Stimulated activated CD8-positive, alpha-beta memory T cell treated with anti-CD3 and anti-CD28 coated beads, Interleukin-12 subunit alpha, Interleukin-12 subunit beta, amount 100 ng/mL, for 1 hour (primary cell): ENCODE measurements around the gene MYLK.

Experiments used
- DNase-seq: peaks from one replicate; pipeline ENCODE4 v3.0.0-alpha.2; 2020; ENCODE audit warnings: low read depth

The MYLK gene

GRCh38 chr3:123793425-123793824 is 90.7 kb downstream of the MYLK start:
- no peak for DNase-seq

GRCh38 chr3:123792473-123793201 is 91.5 kb downstream of the MYLK start:
- no peak for DNase-seq

GRCh38 chr3:123791898-123792297 is 92.2 kb downstream of the MYLK start:
- no peak for DNase-seq

GRCh38 chr3:123791417-123791816 is 92.7 kb downstream of the MYLK start:
- DNase-seq = no peak

DNA sequence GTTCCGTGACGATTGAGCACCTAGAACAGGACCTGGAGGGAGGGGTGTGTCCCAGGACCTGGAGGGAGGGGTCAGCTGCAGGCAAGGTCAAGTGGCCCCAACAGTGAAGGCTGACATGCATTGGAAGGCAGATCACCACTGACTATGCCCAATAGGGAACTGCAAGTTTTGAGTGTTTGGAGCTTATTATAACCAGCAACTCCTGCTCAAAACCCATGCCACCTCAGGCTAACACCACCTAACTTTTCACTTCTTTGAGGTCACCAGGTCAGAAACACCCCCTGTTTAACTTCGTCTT is 93.1 kb downstream of the MYLK start:
- no peak for DNase-seq

DNA sequence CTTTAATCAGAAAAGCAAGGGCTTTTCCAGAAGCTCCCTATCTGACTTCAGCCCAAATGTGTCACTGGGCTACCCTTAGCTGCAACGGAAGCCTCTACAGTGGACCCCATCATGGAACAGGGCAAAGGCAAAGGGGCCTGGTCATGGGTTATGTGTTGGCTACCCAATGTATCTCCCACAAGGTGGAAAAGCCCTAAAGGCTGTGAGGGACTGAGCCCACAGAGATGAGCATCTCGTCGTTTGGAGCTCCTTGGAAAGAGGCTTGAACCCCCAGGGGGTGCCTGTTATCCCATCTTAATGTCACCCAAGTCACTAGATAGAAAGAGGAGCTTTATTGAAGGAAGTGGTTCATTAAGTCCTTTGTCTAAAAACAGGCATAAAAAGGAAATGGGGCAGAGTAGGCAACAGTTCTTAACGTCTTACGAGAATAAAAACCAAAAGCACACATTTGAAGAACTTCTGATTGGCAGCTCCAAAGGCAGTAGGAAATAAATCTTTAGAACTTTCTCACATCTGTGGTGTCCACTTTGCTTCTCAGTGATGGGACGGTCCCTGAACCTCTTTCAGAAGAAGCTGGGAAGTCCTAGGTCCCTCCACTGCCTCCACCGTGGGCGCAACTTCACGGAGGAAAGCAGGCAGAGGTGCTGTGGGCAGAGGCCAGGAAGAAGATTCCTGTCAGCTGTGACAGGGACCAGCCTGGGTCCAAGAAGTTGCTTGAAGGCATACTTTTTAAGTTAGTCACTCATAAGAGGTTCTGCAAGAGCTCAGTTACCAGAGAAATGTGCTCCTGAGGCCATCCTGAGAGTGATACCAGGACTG is 93.7 kb downstream of the MYLK start:
- no peak for DNase-seq

DNA sequence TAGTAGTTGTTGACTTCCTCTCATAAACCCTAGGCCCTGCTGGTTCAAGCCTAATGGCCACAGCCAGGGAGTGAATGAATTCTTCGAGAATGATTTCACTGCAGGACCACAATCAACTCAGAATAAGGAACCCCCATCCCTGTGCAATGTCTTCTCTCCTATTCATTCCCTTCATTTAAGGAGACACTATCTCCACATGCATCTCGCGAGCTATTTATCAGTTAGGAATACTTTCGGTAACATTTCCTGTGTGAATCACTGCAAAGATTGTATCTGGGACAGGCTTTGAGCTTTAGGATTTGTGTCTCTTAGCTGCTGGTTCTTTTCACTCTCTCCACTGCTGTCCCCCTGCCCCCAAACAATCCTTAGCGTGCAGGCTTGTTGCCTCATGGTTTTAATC is 94.4 kb downstream of the MYLK start:
- DNase-seq = no peak

GRCh38 chr3:123789160-123789559 is 95.0 kb downstream of the MYLK start:
- DNase-seq = no peak

DNA sequence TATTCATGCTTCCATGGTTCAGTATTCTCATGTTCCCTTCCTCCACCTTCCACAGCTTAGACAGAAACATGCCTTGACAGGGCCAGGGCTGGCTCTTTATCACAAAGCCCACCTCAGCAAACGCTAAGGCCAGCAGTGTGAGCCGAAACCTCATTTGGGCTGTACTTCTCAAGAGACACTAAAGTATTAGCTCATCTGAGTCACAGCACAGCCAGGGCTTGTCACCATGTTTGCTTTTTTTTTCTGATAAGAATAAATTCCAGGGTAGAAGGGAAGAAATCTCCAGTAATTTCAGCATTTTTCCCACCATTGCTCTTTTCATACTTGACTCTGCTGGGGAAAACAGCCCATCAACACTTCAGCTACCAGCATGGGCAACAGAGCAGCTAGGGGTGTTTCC is 95.4 kb downstream of the MYLK start:
- no peak for DNase-seq

- no peak for DNase-seq
Observed at GRCh38 chr3:123787133-123787532, 97.0 kb downstream of the MYLK start.

- DNase-seq = no peak
Observed at GRCh38 chr3:123785602-123786001, 98.5 kb downstream of the MYLK start.

DNA sequence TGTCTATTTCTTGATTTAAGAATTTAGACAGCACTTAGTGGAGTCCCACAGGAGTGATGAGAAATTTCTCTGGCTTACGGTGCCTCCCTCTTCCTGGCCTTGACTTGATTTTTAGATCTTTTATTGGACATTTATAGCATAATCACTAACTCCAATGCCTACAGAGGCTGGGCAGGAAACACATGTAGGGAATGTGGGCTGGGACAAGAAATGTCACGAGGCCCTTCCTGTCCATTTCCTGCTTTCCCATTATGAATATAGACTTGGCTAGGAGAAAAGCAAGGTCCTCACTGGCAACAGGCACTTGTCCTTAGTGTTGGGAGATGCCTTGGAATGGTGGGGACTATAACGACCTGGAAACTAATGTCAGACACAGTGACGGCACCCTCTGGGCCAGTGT is 100.3 kb downstream of the MYLK start:
- no peak for DNase-seq

DNA sequence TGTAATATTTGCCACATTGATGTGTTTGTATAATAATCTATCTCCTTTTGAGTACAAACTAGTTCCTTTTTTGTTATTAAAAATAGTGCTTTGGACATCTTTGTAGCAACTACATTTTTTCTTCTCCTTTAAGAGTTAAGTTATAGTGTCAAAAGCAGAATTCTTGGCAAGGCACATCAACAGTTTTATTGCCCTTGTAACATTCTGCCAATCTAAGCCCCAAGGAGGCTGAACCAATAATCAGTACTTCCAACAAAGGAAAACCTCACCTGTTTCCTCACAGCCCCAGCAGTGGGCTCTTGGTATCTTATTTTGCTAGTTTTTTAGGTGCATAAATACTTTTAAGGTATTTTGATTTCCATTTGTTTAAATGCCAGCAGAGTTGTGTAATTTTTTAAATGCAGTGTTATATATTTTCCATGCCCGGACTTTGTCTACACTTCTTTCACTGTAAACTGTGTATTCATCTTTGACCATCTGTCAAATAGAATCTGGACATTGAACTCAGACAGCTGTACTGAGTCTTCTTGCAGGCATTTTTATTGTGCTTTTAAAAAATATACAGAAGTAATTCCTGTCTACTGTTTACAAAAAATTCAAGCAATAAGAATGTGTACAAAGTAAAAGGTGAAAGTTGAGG is 101.0 kb downstream of the MYLK start:
- DNase-seq = no peak

GRCh38 chr3:123782488-123782887 is 101.6 kb downstream of the MYLK start:
- no peak for DNase-seq

- no peak for DNase-seq
Observed at GRCh38 chr3:123781571-123782275, 102.4 kb downstream of the MYLK start.

DNA sequence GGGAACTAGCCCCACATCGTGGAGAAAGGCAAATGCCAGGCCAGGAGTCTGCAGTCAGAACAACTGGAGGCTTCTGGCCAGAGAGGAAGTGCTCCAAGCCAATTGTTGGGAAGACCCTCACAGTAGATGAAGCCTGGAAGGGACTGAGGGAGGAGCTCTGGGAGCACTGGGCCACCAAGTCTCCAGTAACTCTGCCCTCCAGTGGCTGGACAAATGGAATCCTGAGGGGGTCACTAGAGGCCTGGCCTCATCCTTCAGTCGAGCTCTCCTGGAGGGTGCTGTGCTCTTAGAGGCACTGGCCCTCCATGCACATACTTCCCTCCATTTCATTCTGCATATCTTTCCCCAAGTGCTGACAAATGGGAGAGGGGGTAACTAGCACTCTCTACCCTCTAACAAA is 103.0 kb downstream of the MYLK start:
- no peak for DNase-seq

DNA sequence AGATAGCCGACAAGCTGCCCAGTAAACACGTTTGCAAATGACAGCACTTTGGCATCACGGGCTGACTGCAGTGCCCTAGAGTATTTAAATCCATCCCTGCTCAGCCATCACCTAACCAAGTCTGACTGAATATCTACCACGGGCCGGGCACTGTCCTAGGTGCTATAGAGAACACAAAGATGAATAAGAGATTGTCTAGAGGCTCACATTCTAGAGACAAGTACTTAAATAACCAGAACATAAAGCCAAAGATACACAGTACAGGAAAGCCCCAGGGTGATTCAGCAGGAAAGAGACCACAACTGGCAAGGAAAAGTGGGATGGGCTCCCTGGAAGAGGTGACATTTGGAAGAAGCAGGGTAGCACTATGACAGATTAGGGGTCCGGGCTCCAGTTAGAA is 103.5 kb downstream of the MYLK start:
- no peak for DNase-seq

DNA sequence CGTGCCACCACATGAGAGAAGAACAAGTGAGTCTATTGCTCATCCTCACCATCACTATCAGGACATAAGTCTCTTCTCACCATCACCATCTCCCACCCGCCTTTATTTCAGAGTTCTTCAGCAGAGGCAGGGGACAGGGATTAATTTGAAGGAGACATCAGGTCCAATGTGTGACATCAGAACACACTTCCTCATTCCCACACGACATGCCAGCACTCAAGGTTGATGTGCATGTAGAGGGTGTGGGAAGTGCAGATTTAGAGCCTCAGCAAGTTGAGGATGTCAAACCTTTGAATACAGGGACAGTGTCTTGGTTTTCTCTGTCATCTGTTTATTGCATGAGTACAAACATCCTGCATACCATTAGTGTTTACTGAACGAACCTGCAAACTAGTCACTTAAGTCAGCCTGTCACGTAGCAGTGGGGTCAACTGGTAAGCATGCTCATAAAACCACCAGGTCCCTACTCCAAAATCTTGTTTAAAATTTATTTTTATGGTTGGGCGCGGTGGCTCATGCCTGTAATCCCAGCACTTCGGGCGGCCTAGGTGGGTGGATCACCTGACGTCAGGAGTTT is 104.4 kb downstream of the MYLK start:
- no peak for DNase-seq

DNA sequence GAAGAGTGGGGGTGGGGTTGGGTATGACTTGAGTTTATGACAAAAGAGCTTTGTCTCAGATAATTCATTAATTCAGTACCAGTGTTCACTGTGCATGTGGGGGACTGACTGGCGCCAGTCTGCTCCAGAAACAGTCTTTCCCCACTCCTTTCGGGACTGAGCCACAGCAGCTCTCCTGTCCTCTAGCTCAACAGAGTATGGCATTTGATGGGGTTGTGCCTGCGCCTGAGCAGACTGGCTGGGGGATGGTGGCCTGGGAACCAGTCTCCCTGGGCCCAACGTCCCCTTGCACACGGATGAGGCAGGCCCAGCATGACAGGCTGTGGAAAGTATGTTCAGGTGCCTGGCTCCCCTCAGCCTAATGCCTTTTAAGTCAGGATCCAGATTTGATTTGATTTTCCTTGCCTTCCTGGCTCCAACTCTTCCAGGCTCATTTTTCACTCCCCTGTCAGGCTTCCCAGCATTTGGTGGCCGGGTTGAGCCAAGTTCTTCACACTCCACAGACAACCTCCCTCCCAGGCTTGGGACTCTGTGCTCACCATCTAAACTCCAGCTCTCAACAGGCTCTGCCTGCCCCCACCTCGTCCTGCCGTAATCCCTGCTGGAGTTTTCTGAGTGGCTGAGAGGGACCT is 105.0 kb downstream of the MYLK start:
- no peak for DNase-seq

GRCh38 chr3:123778525-123778924 is 105.6 kb downstream of the MYLK start:
- no peak for DNase-seq

DNA sequence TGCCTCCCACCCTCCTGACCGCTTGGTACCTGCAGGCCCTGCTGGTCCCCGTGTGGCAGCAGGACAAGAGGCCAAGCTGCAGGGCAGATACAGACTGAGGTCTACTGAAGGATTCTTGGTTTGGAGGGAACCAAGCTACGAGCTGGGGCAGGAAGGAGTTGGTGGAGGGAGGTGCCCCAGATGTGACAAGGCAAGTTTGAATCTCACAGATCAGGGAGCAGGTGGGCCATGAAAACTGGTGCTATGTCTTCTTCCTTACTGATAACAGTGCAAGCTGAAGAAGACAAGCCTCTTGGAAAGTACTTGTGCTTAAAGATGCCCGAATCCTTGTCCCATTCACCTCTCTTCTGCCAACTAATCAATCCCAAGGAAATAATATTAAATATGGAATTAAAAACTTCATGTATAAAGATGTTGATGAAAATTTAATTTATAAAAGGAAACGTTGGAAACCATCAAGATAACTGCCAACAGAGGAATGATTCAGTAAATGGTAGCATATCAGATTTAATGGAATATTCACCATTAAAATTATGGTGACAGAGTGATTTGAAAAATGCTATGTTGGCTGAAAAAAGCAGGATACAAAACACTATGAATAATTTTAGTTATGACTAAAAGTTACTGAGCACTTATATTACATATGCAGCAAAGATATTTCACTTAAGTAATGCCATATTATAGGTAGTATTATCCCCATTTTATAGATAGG is 107.9 kb downstream of the MYLK start:
- DNase-seq = no peak
